Neural progenitor cell (in vitro differentiated cells): ENCODE measurements around the gene RNF126.

Experiments
- EZH2 ChIP-seq: fragments of 200-600 bp; sonication (generic); IDR thresholded peaks from 2 replicates; pipeline ENCODE4 v1.6.1; 2017; ENCODE audit warnings: antibody characterized with exemption, mild to moderate bottlenecking, moderate library complexity
- EZH2phosphoT487 ChIP-seq: fragments of 200-600 bp; sonication (generic); IDR thresholded peaks from 2 replicates; pipeline ENCODE4 v1.6.1; 2017; ENCODE audit warnings: antibody characterized with exemption
- TF ChIP-seq, protein P1 (sequence below): fragments of 200-600 bp; sonication (generic); IDR thresholded peaks from 2 replicates; pipeline ENCODE4 v1.5.1; 2017; ENCODE audit warnings: antibody characterized with exemption, mild to moderate bottlenecking

GRCh38 chr19:623175-623916 lies 39.7 kb downstream of the RNF126 start:
- TF ChIP-seq EZH2 (no peak), EZH2phosphoT487 (no peak)
- TF ChIP-seq, protein P1, sequence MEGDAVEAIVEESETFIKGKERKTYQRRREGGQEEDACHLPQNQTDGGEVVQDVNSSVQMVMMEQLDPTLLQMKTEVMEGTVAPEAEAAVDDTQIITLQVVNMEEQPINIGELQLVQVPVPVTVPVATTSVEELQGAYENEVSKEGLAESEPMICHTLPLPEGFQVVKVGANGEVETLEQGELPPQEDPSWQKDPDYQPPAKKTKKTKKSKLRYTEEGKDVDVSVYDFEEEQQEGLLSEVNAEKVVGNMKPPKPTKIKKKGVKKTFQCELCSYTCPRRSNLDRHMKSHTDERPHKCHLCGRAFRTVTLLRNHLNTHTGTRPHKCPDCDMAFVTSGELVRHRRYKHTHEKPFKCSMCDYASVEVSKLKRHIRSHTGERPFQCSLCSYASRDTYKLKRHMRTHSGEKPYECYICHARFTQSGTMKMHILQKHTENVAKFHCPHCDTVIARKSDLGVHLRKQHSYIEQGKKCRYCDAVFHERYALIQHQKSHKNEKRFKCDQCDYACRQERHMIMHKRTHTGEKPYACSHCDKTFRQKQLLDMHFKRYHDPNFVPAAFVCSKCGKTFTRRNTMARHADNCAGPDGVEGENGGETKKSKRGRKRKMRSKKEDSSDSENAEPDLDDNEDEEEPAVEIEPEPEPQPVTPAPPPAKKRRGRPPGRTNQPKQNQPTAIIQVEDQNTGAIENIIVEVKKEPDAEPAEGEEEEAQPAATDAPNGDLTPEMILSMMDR, result no peak
